Activated CD8-positive, alpha-beta memory T cell treated with anti-CD3 and anti-CD28 coated beads, Interleukin-2, amount 10 ng/mL, durations not matched to agents 7 days and 5 days (primary cell): ENCODE data around the gene VOPP1. TPM values are rescaled to one million over a fixed set of nuclear protein-coding genes. Genes with fewer than 3 reads are reported as not detected.

Source experiments
- ATAC-seq: fragments of 150-1000 bp; cut with Tn5 transposase; one replicate; pipeline ENCODE4 v1.10.0; 2021; ENCODE audit warnings: moderate library complexity
- CTCF ChIA-PET: fragments of 350-600 bp; sonication (Branson Sonifier 250); formaldehyde crosslinking; loops from one replicate; lab custom pipeline; 2021; ENCODE audit warnings: antibody characterized with exemption; lab: Charles Lee
- DNase-seq: peaks from one replicate; pipeline ENCODE4 v3.0.0-alpha.2; 2020
- H3K27ac Mint-ChIP-seq: one replicate; pipeline ENCODE4 v1.8.0; 2021; ENCODE audit warnings: mild to moderate bottlenecking, mixed read lengths
- H3K27me3 Mint-ChIP-seq: one replicate; pipeline ENCODE4 v1.8.0; 2021; ENCODE audit warnings: mixed read lengths
- H3K36me3 Mint-ChIP-seq: one replicate; pipeline ENCODE4 v1.8.0; 2021; ENCODE audit warnings: mild to moderate bottlenecking, mixed read lengths
- H3K4me1 Mint-ChIP-seq: one replicate; pipeline ENCODE4 v1.8.0; 2021; ENCODE audit warnings: mixed read lengths
- H3K4me3 Mint-ChIP-seq: one replicate; pipeline ENCODE4 v1.8.0; 2021; ENCODE audit warnings: mild to moderate bottlenecking, moderate library complexity, mixed read lengths
- H3K9me3 Mint-ChIP-seq: one replicate; pipeline ENCODE4 v1.8.0; 2022; ENCODE audit warnings: low read depth, mixed read lengths
- total RNA-seq, 2 experiments: library from RNA; stranded (reverse); gene quantifications; one replicate each; pipeline ENCODE4 v1.2.3, GENCODE V29; 2021

VOPP1 gene
- total RNA-seq, 2 experiments from 2014 or later = 42.3 to 67.3 TPM

- Mint-ChIP-seq H3K4me1 (peaks cover 5% of the 10 kb centered on the region), H3K27ac (no peak overlapping the region)
Observed at GRCh38 chr7:55427342-55427741, 145.0 kb downstream of the VOPP1 start.

GRCh38 chr7:55426676-55427075, 145.6 kb downstream of the VOPP1 start:
- Mint-ChIP-seq H3K4me3 (no peak overlapping the region), H3K36me3 (peaks cover 2% of the 10 kb centered on the region), H3K27ac (no peak overlapping the region), H3K9me3 (no peaks in the 10 kb centered on the region), H3K27me3 (no peaks in the 10 kb centered on the region), H3K4me1 (peaks cover 5% of the 10 kb centered on the region)
- CTCF ChIA-PET = interaction anchor here (0.7 kb wide), 1 partner anchor 117 kb away, joined by 3 read pairs; no protein-coding TSS in a partner anchor
- ATAC-seq (no peak), DNase-seq (no peak)

More at GRCh38 chr7:55427342-55427741, 145.0 kb downstream of the VOPP1 start:
- ATAC-seq (no peak), DNase-seq (no peak)
- CTCF ChIA-PET = interaction anchor here (0.7 kb wide), 1 partner anchor 116 kb away, joined by 3 read pairs; no protein-coding TSS in a partner anchor
- Mint-ChIP-seq H3K36me3 (peaks cover 2% of the 10 kb centered on the region), H3K4me3 (no peak overlapping the region), H3K9me3 (no peaks in the 10 kb centered on the region), H3K27me3 (no peaks in the 10 kb centered on the region)

- CTCF ChIA-PET = interaction anchor here (1.8 kb wide), 1 partner anchor 10 kb away, joined by 8 read pairs; no protein-coding TSS in a partner anchor
- ATAC-seq (no peak), DNase-seq (no peak)
- Mint-ChIP-seq H3K36me3 (peaks cover 2% of the 10 kb centered on the region), H3K27ac (no peak overlapping the region), H3K4me3 (no peak overlapping the region), H3K27me3 (no peaks in the 10 kb centered on the region), H3K9me3 (no peaks in the 10 kb centered on the region), H3K4me1 (peaks cover 5% of the 10 kb centered on the region)
Observed at GRCh38 chr7:55425141-55425752, 147.1 kb downstream of the VOPP1 start.

GRCh38 chr7:55423891-55424290, 148.4 kb downstream of the VOPP1 start:
- DNase-seq (no peak), ATAC-seq (no peak)
- Mint-ChIP-seq H3K9me3 (no peaks in the 10 kb centered on the region), H3K4me3 (no peak overlapping the region), H3K27me3 (no peaks in the 10 kb centered on the region), H3K36me3 (peaks cover 2% of the 10 kb centered on the region), H3K27ac (no peak overlapping the region), H3K4me1 (peaks cover 5% of the 10 kb centered on the region)
- CTCF ChIA-PET = interaction anchor here (1.1 to 1.3 kb wide), 2 partner anchors 8 to 175 kb away, joined by 4 read pairs; no protein-coding TSS in a partner anchor

GRCh38 chr7:55423277-55423711, 149.0 kb downstream of the VOPP1 start:
- H3K9me3 Mint-ChIP-seq = no peaks in the 10 kb centered on the region

More at GRCh38 chr7:55423277-55423711, 149.0 kb downstream of the VOPP1 start:
- H3K27me3 Mint-ChIP-seq = no peaks in the 10 kb centered on the region
- peaks cover 5% of the 10 kb centered on the region for H3K4me1 Mint-ChIP-seq
- CTCF ChIA-PET = interaction anchor here (1.3 kb wide), 1 partner anchor 8 kb away, joined by 4 read pairs; no protein-coding TSS in a partner anchor
- ATAC-seq (no peak), DNase-seq (no peak)
- H3K27ac Mint-ChIP-seq = no peak overlapping the region
- H3K4me3 Mint-ChIP-seq = no peak overlapping the region
- peaks cover 2% of the 10 kb centered on the region for H3K36me3 Mint-ChIP-seq

Other genes starting within 250 kb of the VOPP1 start
- 1 to 10 TPM; 5.3 to 7.1 TPM for gene LANCL2, start 207.2 kb downstream of the VOPP1 start, total RNA-seq